ENCODE measurements around the gene NIT2.
A peak's percentile ranks its signal among the peaks of the same experiment; 100 is the strongest.
"Not testable (repeated sequence)": the region's sequence is repeated elsewhere in the genome, so short reads cannot be mapped to it uniquely, and the experiment has no call there.

Gene NIT2

DNA sequence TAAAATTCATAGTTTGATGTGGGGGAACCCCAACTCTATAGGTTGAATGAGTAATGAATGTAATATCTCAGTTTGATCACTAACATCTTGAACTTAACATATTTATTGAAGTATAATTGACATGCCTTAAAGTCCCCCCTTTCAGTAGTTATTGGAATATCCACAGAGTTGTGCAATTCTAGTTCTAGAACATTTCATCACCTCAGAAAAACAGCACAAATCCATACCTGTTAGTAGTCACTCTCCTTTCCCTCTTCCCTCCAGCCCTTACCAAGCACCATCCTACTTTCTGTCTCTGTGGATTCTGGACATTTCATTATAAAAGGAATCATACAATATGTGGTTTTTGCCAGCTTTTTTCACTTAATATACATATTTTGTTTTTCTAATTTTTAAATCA lies 8.7 kb upstream of the NIT2 start:
- TF ChIP-seq, protein P1, sequence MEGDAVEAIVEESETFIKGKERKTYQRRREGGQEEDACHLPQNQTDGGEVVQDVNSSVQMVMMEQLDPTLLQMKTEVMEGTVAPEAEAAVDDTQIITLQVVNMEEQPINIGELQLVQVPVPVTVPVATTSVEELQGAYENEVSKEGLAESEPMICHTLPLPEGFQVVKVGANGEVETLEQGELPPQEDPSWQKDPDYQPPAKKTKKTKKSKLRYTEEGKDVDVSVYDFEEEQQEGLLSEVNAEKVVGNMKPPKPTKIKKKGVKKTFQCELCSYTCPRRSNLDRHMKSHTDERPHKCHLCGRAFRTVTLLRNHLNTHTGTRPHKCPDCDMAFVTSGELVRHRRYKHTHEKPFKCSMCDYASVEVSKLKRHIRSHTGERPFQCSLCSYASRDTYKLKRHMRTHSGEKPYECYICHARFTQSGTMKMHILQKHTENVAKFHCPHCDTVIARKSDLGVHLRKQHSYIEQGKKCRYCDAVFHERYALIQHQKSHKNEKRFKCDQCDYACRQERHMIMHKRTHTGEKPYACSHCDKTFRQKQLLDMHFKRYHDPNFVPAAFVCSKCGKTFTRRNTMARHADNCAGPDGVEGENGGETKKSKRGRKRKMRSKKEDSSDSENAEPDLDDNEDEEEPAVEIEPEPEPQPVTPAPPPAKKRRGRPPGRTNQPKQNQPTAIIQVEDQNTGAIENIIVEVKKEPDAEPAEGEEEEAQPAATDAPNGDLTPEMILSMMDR (conservative IDR thresholded peaks at IDR 0.05; ENCODE audit: control insufficient read depth, insufficient read depth, low read depth, low read length): no peak
- DNase-seq (ENCODE audit: low read depth): no peak
- H3K4me3 ChIP-seq (ENCODE audit: control insufficient read depth, low read depth, low read length): no peak overlapping the region

- H3K4me3 ChIP-seq (ENCODE audit: control insufficient read depth, low read depth, low read length); DNase-seq (ENCODE audit: low read depth): not testable (repeated sequence)
These were observed 7.2 kb upstream of the NIT2 start for GRCh38 chr3:100327377-100327776.

- TF ChIP-seq, protein P1 (conservative IDR thresholded peaks at IDR 0.05; ENCODE audit: control insufficient read depth, insufficient read depth, low read depth, low read length): no peak
- DNase-seq (ENCODE audit: low read depth): no peak
- no peak overlapping the region for H3K4me3 ChIP-seq (ENCODE audit: control insufficient read depth, low read depth, low read length)
These were observed 4.6 kb upstream of the NIT2 start for GRCh38 chr3:100329800-100330489.

GRCh38 chr3:100330651-100331050 lies 3.9 kb upstream of the NIT2 start:
- TF ChIP-seq, protein P1 (conservative IDR thresholded peaks at IDR 0.05; ENCODE audit: control insufficient read depth, insufficient read depth, low read depth, low read length): no peak
- no peak overlapping the region for H3K4me3 ChIP-seq (ENCODE audit: control insufficient read depth, low read depth, low read length)

GRCh38 chr3:100331660-100332059 lies 2.9 kb upstream of the NIT2 start:
- TF ChIP-seq, protein P1 (conservative IDR thresholded peaks at IDR 0.05; ENCODE audit: control insufficient read depth, insufficient read depth, low read depth, low read length): no peak
- DNase-seq (ENCODE audit: low read depth): no peak
- H3K4me3 ChIP-seq (ENCODE audit: control insufficient read depth, low read depth, low read length): no peak overlapping the region

More at GRCh38 chr3:100330651-100331050, 3.9 kb upstream of the NIT2 start:
- DNase-seq (ENCODE audit: low read depth): no peak

DNA sequence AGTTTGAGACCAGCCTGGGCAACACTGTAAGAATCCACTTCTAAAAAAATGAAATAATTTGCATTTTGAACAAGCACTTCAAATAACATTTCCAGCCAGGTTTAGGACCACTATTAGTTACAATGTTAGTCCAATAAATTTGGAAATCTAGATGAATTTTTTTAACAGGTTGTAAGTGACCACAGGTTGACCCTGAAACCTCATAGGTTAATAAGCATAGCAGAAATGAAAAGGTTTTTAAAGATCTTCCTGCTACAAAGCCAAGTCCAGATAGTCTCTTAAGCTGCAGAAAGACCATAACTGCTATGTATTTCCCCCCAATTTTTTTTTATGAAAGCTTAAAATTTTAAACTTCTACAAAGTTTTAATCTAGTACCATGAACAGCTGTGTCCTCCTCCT lies 1.5 kb upstream of the NIT2 start:
- DNase-seq (ENCODE audit: low read depth): no peak
- TF ChIP-seq, protein P1 (conservative IDR thresholded peaks at IDR 0.05; ENCODE audit: control insufficient read depth, insufficient read depth, low read depth, low read length): no peak

DNA sequence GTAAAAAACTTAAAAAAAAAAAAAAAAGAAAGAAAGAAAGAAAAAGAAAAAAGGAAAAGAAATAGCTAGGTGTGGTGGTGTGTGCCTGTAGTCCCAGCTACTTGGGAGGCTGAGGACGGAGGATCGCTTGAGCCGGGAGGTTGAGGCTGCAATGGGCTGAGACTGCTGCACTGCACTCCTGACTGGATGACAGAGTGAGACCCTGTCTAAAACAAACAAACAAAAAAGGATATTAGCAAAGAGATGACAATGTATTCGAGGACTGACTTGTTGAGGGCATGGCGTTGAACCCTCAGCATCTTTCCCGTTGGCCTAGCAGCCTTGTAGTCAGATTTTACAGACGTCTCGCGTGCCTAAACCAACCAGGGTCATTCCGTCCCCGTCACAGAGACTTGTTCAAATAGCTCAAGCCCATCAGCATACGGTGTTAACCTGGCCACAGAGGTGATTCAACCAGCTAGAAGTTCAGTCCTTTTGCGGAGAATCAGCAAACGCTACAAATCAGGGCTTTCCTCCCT lies 528 bp upstream of the NIT2 start:
- DNase-seq (ENCODE audit: low read depth): no peak
- H3K4me3 ChIP-seq (ENCODE audit: control insufficient read depth, low read depth, low read length): peak overlapping the region; percentile 70
- TF ChIP-seq, protein P1 (conservative IDR thresholded peaks at IDR 0.05; ENCODE audit: control insufficient read depth, insufficient read depth, low read depth, low read length): no peak

More for the DNA sequence above, 1.5 kb upstream of the NIT2 start:
- H3K4me3 ChIP-seq (ENCODE audit: control insufficient read depth, low read depth, low read length): no peak overlapping the region
